HG02973 (cell line): ENCODE measurements around the gene FAM227A.
"Not testable (repeated sequence)": the region's sequence is repeated elsewhere in the genome, so short reads cannot be mapped to it uniquely, and the experiment has no call there.

Source experiments
- ATAC-seq: cut with Tn5 transposase; IDR thresholded peaks from one replicate; pipeline ENCODE4 v1.9.1; 2021; ENCODE audit warnings: moderate library complexity; ENCODE audit not compliant: unreplicated experiment

Gene FAM227A

GRCh38 chr22:38674888-38675287 lies 18.7 kb upstream of the FAM227A start:
- ATAC-seq: no peak

DNA sequence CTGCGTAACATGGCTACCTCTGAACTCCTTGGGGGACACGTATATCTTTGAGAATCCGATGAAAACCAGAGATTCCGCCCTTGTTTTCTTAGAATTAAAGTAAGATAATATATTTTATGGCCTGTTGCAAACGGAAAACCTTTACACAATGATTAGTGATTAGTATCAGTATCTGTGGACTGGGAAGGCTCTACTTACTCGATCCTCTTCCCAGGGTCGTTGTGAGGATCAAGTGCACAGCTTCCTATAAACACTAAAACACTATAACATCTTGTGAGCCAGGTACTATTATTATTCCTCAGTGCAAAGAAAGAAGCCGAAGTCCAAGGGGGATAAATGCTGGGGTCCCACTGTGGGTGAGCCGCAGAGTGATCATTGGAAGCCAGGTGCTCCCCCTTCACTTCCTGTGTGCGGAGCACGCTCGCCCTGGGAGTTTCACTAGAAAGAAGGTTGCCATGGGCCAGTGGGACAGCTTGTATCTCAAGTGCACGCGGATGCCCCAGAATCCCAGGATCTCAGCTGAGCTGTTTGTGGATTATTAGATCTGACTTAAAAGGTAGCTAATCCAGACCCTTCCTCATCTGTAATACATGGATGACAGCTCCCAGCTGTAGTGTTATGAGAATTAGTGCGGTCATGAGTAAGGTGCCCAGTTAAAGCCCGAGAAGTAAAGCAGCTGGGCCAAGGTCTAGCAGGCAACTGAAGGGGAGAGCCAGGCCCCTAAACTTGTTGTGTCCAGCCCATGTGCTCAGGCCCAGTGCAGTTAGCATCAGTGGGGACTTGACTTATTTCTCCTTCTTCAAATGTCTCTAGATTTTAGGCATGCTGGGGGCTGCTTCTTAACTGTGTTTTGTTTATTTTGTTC lies 1.1 kb upstream of the FAM227A start:
- ATAC-seq: peak; percentile 46

DNA sequence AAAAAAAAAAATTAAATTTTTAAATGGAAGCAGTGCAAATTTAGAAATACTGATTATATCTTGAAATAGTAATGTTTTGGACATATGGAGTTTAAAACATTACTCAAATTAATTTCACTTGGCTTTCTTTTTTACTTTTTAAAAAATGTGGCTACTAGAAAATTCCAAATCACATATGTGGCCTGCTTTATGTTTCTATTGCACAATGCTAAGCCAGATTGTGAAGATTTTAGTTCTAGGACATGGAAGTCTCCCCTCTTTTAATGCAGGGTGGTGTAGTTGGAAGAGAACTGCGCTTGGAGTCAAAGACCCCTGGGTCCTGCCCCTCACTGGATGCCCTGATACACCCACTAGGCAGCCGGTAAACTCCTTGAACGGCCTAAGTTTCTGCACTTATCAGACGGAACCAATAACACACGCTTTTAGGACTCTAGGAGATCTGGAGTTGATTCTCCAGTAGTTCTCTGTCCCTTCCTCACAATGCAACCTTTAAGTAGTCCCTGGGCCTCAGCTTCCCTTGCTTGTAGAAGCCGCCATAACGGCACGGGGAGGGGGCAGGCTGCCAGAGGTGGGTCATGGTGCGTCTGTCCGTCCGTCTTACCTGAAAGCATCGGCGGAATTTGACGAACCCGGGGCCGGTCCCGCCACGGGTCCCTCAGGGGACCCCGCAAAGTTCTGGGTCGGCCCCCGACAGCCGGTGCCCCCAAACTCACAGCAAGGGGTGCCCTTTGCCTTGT lies 505 bp downstream of the FAM227A start:
- ATAC-seq: peak; percentile 25

- no peak for ATAC-seq
Measured at GRCh38 chr22:38653741-38654140, 2.5 kb downstream of the FAM227A start.

GRCh38 chr22:38652859-38653258 lies 3.3 kb downstream of the FAM227A start:
- ATAC-seq: no peak

DNA sequence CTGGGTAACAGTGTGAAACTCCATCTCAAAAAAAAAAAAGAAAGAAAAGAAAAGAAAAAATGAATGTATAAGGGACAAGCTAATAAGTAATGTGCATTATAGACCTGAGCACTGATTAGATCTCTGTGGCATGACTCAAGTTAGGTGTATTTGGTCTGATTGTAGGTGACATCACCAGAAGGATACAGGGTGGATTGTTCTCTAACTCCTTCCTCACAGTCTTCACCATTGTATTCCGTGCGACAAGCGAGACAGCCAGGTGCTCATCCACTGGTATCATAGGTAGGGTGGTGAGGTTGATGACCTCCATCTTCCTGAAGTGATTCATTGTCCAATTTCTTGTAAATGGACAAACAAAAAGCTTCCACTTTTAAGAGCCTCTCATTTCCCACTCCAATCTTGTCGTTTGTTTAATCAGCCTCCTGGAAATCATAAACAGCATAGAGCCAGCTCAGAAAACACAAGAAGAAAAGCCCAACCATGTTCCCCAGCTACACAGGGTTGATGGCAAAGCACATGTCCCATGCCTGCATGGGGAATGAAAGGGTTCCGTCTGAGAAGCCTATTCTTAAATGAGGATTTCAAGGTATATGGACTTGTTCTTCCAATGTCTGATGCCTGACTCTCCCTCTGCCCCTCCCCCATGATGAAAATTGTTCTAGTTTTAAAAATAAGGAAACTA lies 6.2 kb downstream of the FAM227A start:
- ATAC-seq: no peak

DNA sequence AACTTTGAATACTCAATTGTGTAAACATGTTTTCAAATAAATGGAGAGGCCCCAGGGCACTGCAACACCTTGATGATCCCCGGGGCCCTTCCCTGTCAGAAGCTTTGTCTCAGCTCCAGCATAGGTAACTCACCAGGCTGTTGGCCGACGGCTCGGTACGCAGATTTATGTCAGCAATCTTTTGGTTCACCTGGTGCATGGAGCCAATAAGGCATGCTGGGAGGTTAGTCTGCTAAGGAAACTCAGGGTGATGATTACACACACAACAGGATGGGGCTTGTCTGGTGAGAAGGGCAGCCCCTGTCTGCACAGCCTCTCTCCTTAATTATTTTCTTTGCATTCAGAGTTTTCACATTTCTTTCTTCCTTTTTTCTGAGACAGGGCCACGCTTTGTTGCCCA lies 10.8 kb downstream of the FAM227A start:
- ATAC-seq: no peak

- ATAC-seq: not testable (repeated sequence)
Measured at GRCh38 chr22:38644245-38644644, 11.9 kb downstream of the FAM227A start.

DNA sequence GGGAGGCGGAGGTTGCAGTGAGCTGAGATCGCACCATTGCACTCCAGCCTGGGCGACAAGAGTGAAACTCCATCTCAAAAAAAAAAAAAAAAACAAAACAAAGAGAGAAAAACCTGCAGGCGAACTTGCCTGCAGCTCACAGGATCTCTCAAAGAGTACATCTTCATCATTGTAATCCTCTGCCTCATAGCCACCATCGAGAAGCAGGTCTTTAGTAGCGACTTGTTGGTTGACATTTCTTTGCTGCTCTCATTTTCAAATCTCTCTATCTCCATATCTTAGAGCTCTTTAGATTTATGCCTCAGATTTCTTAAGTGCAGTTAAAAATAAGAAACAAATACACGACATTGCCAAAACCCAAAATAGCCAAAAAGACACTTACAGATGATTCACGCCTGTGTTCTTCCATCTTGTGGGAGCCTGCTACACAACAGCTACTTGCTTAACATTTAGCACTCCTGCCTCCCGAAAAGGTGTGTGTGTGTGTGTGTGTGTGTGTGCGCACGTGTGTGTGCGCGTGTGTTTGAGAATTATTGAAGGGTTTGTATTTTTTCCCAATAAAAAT lies 14.6 kb downstream of the FAM227A start:
- no peak for ATAC-seq

GRCh38 chr22:38638728-38639127 lies 17.5 kb downstream of the FAM227A start:
- ATAC-seq: no peak

GRCh38 chr22:38638216-38638615 lies 18.0 kb downstream of the FAM227A start:
- no peak for ATAC-seq

- no peak for ATAC-seq
Measured at GRCh38 chr22:38632528-38632927, 23.7 kb downstream of the FAM227A start.

- ATAC-seq: no peak
Measured at GRCh38 chr22:38631724-38632123, 24.5 kb downstream of the FAM227A start.

DNA sequence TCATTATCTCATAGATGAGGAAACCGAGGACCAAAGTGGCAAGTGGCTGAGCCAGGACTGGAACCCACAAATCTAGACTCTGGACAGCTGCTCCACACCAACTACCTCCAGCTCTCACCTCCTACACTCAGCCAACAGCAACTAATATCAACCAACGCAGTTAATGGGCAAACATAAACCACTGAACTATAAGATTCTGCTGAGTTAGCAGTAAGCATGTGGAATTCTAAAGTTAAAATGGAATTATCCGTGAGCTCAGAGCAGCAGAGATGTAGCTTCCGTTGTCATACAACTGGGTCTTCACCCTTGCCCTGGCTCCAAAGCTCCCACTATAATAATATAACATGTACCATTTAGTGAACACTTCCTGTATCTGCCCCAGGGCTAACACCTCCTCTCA lies 27.1 kb downstream of the FAM227A start:
- no peak for ATAC-seq

DNA sequence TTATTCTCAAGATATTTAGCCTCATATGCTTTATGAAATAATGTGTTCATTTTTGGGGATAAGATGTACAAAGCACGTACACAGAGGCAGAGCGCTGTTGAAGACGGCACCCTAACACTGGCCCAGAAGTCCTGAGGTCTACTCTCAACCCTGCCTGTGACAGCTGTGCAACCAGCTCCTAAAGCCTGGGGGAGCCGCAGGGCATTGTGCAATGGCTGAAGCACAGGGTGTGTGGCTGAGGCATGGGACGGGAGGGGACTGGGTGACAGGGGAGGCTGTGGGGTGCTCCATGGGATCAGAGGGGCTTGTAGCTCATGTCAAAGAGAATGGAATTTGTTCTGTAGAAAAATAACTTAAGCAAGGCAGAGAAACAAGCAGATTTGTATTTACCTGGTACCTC lies 27.7 kb downstream of the FAM227A start:
- no peak for ATAC-seq

DNA sequence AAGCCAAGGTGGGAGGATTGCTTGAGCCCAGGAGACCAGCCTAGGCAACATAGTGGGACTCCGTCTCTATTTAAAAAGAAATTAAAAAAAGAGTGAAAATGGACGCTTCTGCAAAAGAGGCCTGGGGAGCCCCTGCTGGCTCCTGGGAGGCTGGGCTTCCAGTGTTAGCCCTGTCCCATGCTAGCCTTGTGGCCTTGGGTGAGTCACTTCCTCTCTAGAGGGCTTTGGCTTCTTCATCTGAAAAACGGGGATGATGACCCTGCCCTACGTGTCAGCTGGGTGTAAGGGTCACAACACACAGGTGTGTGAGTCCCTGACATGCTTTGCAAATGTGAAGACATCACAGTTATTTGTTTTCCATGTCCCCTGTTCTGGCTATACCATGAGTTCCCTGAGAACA lies 32.8 kb downstream of the FAM227A start:
- no peak for ATAC-seq

GRCh38 chr22:38618682-38619081 lies 37.5 kb downstream of the FAM227A start:
- no peak for ATAC-seq

GRCh38 chr22:38618258-38618657 lies 37.9 kb downstream of the FAM227A start:
- ATAC-seq: no peak

- ATAC-seq: not testable (repeated sequence)
Measured at GRCh38 chr22:38615064-38615405, 41.2 kb downstream of the FAM227A start.

DNA sequence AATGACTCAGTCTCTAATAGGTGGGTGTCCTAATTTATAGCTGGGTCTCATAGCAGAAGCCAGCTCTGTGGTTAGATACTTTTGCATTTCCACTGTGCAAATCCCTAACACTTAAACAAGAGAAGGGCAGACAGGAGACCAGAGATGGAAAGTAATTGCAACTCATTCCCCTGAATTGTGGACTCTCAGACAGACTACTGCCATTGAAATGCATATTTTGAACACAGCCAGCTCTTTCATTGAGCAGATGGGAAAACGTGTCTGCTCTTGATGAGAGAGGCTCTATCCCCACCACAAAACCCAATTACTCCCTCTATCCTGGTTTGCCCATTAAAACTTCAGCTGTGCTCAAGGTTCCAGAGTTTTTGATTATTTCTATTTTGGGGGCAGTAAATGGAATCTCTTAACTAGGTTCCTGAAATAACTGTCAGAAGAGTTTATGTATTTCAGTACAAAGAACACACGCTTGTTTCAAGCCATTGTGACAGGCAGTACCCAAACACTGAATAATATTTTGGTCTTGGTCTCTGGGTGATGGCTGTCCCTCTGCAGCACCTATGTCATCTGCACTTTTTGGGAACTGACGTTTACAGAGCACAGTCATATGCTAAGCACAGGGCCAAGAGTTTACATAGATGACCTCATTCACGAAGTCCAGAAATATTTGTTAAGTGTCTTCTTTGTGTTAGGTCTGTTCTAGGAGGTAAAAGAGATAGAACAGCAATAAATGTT lies 41.7 kb downstream of the FAM227A start:
- ATAC-seq: no peak

GRCh38 chr22:38613588-38613987 lies 42.6 kb downstream of the FAM227A start:
- no peak for ATAC-seq
